Endometrial microvascular endothelial cells (primary cell): Measurements from ENCODE around the gene UMPS. TPM values are rescaled to one million over a fixed set of nuclear protein-coding genes. Genes with fewer than 3 reads are reported as not detected.
"Not testable (repeated sequence)": the region's sequence is repeated elsewhere in the genome, so short reads cannot be mapped to it uniquely, and the experiment has no call there.

ENCODE experiments used
- in situ Hi-C: cut with HindIII; loops from 2 replicates; pipeline ENCODE4 v1.10.0; 2017; ENCODE audit warnings: low sequenced_read_pairs, low pct_unique_long_range_greater_than_20kb; ENCODE audit errors: inconsistent ontology term
- total RNA-seq: library from RNA; depleted of rRNA; stranded (reverse); fragments of >200 nt; gene quantifications from one replicate; pipeline ENCODE4 v1.2.3, GENCODE V29; 2015; ENCODE audit errors: inconsistent ontology term

The UMPS gene
- total RNA-seq, 1 donor from 2014 or later = 34.5 TPM

GRCh38 chr3:124787476-124788195 is 57.4 kb downstream of the UMPS start:
- in situ Hi-C loops = no loop called here

GRCh38 chr3:124788254-124788745 is 58.0 kb downstream of the UMPS start:
- in situ Hi-C loops = no loop called here

- in situ Hi-C loops = not testable (repeated sequence)
Observed at GRCh38 chr3:124789103-124789502, 58.9 kb downstream of the UMPS start.

- in situ Hi-C loops = no loop called here
Observed at GRCh38 chr3:124791142-124791541, 60.9 kb downstream of the UMPS start.

DNA sequence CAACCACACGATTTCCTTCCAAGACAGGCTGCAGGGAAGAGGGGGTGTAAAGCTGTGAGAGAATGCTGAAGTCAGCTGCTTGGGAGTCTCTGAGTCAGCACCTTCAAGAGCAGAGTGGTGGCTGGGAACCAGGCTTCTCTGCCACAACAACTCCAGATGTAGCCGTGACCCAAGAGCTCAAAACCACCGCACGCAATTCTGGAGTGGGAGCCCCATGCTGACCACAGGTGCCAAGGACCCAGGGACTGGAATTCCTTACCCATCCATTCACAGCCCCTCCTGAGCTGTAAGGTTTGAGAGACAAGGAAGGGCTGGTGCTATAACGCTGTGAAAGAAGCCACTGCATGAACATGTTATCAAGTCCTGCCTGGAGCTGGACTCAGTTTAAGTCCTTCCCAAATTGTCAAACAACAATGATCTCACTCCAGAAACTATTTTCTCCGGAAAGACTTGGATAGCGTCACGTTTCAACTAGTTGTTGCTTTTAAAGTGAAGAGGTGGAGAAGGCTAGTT is 61.4 kb downstream of the UMPS start:
- in situ Hi-C loops = no loop called here

DNA sequence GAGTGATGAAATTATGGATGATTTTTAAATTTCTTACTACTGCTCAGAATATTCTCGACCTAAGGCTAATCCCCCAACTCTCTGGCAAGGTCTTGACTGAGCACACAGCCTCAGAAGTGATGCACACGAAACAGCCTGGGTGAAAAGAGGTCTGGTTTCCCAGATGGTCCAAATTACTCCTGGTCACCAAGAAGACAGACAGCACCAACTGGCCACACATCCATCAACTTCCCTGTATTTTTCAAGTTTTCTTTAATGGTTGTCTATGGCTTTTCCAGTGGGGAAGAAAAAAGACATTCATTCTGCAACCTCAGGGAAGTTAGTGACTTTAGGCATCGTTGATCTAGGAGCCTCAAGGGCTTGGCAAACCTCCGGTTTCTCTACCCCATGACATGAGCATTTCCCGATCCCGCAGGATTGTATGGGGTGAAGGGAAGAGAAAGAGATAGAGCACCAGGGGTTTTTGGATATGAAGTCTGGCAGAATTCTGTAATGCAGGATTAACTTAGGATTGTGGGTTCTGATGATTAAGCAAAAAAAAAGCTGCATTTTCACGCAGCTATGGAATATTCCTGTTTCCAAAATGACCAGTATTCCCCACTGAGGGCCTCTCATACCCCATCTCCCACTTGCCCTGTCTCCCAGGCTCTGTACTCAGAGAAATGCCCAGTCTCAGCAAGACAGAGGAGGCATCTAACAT is 62.2 kb downstream of the UMPS start:
- in situ Hi-C loops = no loop called here

GRCh38 chr3:124793054-124793739 is 62.9 kb downstream of the UMPS start:
- in situ Hi-C loops = no loop called here

- in situ Hi-C loops = no loop called here
Observed at GRCh38 chr3:124796477-124796876, 66.2 kb downstream of the UMPS start.

GRCh38 chr3:124797426-124797945 is 67.2 kb downstream of the UMPS start:
- in situ Hi-C loops = no loop called here

Other genes starting within 250 kb of the UMPS start
- 304 TPM for gene ITGB5, start 156.9 kb downstream of the UMPS start, total RNA-seq
- not detected for gene MUC13, start 204.3 kb downstream of the UMPS start, total RNA-seq